Ishikawa (cell line): ENCODE results near the gene NHSL2.

ENCODE experiments used
- CEBPB ChIP-seq: IDR thresholded peaks from 2 replicates; pipeline ENCODE4 v1.6.1; 2012
- CREB1 ChIP-seq: IDR thresholded peaks from 2 replicates; pipeline ENCODE4 v1.6.1; 2012; ENCODE audit warnings: low read depth
- EGR1 ChIP-seq: IDR thresholded peaks from 2 replicates; pipeline ENCODE4 v1.6.1; 2012
- EP300 ChIP-seq: IDR thresholded peaks from 2 replicates; pipeline ENCODE4 v1.6.1; 2012; ENCODE audit warnings: borderline replicate concordance
- FOXM1 ChIP-seq: IDR thresholded peaks from 2 replicates; pipeline ENCODE4 v1.6.1; 2012; ENCODE audit warnings: low read depth, borderline replicate concordance
- NFIC ChIP-seq: IDR thresholded peaks from 2 replicates; pipeline ENCODE4 v1.6.1; 2012
- RAD21 ChIP-seq: IDR thresholded peaks from 2 replicates; pipeline ENCODE4 v1.6.1; 2012; ENCODE audit warnings: low read depth
- TAF1 ChIP-seq: IDR thresholded peaks from 2 replicates; pipeline ENCODE4 v1.6.1; 2012; ENCODE audit warnings: low read depth, mild to moderate bottlenecking
- TCF12 ChIP-seq: IDR thresholded peaks from 2 replicates; pipeline ENCODE4 v1.6.1; 2012; ENCODE audit warnings: low read depth
- TEAD4 ChIP-seq: IDR thresholded peaks from 2 replicates; pipeline ENCODE4 v1.6.1; 2012
- YY1 ChIP-seq: IDR thresholded peaks from 2 replicates; pipeline ENCODE4 v1.6.1; 2012; ENCODE audit warnings: low read depth
- ZBTB7A ChIP-seq: IDR thresholded peaks from 2 replicates; pipeline ENCODE4 v1.6.1; 2012; ENCODE audit warnings: low read depth
- TF ChIP-seq, protein P1 (sequence below): IDR thresholded peaks from 2 replicates; pipeline ENCODE4 v1.6.1; 2012
- TF ChIP-seq, protein P2 (sequence below): IDR thresholded peaks from 2 replicates; pipeline ENCODE4 v1.6.1; 2012; ENCODE audit warnings: low read depth, mild to moderate bottlenecking
- TF ChIP-seq, protein P3 (sequence below): IDR thresholded peaks from 2 replicates; pipeline ENCODE4 v1.6.1; 2012

The NHSL2 gene

GRCh38 chrX:72181178-72182125 is 270.8 kb downstream of the NHSL2 start, which contains the start of gene PIN4:
PIN4 (plus strand) TSS chrX:72181757; CDS start chrX:72181786, 29 bp downstream.
- no peak for TF ChIP-seq EP300
- 0 out of 2 replicates have a peak, but pooled peaks have one; percentile 29 for TF ChIP-seq TCF12

DNA sequence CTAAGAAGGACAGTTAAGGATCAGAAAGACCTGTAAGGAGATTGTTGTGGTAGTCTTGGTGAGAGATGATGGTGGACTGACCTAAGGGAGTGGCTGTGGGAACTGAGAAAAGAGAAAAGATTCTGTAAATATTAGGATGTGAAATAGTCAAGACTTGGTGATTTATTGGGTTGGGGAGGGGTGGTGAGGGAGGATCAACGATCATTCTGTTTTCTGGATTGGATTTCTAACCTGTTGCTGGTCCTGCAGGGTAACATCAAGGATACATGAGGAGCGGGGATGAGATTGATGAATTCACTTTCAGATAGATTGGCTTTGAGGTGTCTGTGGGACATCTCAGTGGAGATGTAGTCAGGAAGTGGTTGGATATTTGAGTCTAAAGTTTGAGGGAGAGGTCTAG is 272.3 kb downstream of the NHSL2 start:
- TF ChIP-seq YY1 = no peak
- TF ChIP-seq NFIC = no peak
- no peak for TF ChIP-seq TCF12
- TF ChIP-seq EGR1 = no peak
- no peak for TF ChIP-seq ZBTB7A
- TF ChIP-seq, protein P1, sequence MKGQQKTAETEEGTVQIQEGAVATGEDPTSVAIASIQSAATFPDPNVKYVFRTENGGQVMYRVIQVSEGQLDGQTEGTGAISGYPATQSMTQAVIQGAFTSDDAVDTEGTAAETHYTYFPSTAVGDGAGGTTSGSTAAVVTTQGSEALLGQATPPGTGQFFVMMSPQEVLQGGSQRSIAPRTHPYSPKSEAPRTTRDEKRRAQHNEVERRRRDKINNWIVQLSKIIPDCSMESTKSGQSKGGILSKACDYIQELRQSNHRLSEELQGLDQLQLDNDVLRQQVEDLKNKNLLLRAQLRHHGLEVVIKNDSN = no peak
- TF ChIP-seq, protein P2, sequence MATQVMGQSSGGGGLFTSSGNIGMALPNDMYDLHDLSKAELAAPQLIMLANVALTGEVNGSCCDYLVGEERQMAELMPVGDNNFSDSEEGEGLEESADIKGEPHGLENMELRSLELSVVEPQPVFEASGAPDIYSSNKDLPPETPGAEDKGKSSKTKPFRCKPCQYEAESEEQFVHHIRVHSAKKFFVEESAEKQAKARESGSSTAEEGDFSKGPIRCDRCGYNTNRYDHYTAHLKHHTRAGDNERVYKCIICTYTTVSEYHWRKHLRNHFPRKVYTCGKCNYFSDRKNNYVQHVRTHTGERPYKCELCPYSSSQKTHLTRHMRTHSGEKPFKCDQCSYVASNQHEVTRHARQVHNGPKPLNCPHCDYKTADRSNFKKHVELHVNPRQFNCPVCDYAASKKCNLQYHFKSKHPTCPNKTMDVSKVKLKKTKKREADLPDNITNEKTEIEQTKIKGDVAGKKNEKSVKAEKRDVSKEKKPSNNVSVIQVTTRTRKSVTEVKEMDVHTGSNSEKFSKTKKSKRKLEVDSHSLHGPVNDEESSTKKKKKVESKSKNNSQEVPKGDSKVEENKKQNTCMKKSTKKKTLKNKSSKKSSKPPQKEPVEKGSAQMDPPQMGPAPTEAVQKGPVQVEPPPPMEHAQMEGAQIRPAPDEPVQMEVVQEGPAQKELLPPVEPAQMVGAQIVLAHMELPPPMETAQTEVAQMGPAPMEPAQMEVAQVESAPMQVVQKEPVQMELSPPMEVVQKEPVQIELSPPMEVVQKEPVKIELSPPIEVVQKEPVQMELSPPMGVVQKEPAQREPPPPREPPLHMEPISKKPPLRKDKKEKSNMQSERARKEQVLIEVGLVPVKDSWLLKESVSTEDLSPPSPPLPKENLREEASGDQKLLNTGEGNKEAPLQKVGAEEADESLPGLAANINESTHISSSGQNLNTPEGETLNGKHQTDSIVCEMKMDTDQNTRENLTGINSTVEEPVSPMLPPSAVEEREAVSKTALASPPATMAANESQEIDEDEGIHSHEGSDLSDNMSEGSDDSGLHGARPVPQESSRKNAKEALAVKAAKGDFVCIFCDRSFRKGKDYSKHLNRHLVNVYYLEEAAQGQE = no peak
- TF ChIP-seq TEAD4 = no peak
- TF ChIP-seq, protein P3, sequence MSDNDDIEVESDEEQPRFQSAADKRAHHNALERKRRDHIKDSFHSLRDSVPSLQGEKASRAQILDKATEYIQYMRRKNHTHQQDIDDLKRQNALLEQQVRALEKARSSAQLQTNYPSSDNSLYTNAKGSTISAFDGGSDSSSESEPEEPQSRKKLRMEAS = no peak
- no peak for TF ChIP-seq CREB1
- no peak for TF ChIP-seq RAD21
- TF ChIP-seq CEBPB = no peak

- TF ChIP-seq TEAD4 = no peak
- no peak for TF ChIP-seq ZBTB7A
- TF ChIP-seq CREB1 = no peak
- no peak for TF ChIP-seq EGR1
- TF ChIP-seq NFIC = no peak
- no peak for TF ChIP-seq FOXM1
- TF ChIP-seq, protein P3 = no peak
- TF ChIP-seq EP300 = no peak
- TF ChIP-seq, protein P2 = no peak
- no peak for TF ChIP-seq YY1
- TF ChIP-seq TAF1 = no peak
- no peak for TF ChIP-seq CEBPB
- TF ChIP-seq, protein P1 = no peak
- TF ChIP-seq RAD21 = no peak
- TF ChIP-seq TCF12 = no peak
These were observed 291.3 kb downstream of the NHSL2 start for GRCh38 chrX:72201836-72202536.
